Inflammatory macrophage treated with lipopolysaccharide for 4 hours (primary cell): ENCODE results near the gene ABI3.

Source experiments
- DNase-seq: peaks from one replicate; pipeline ENCODE4 v3.0.0-alpha.2; 2020

Gene ABI3

DNA sequence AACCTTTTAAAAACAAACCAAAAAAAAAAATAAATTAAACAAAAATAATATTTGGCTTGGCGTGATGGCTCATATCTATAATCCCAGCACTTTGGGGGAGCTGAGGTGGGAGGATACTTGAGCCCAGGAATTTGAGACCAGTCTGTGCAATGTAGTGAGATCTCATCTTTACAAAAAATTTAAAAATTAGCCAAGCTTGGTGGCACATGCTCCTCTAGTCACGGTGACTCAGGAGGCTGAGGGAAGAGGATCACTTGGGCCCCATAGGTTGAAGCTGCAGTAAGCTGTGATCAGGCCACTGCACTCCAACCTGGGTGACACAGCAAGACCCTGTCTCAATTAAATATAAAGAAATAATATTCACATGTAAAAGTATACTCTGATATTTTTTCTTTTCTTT lies 12.3 kb upstream of the ABI3 start:
- peak; percentile 73 for DNase-seq

DNA sequence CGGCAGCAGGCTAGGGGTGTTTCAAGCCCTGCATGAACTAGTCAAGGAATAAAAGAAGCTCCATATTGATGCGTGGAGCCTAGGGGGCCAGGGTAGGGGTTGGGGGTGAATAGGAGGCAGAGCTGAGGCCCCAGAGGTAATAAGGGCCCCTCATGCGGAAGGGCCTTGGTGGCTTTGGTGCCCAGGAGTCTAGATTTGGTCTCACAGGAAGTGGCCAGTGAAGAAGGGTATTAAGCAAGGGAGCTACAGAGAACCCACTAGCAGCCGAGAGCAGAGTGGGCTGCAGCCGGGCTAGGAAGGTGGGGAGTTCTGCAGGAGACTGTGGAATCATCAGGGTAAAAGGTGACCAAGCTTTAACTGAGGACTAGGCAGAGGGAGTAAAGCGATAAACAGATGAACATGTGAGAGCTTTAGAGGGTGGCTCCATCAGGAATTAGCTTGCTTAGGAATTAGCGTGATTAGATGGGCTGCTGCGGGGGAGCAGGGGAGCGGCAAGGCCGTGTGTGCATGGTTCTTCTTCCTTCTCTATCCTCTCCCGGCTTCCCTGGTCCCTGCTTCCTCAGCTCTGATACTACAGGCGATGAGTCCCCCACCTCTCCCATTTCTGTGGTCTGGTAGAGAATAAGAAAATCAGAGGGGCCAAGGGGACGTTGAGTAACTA lies 10.0 kb upstream of the ABI3 start:
- no peak for DNase-seq

DNA sequence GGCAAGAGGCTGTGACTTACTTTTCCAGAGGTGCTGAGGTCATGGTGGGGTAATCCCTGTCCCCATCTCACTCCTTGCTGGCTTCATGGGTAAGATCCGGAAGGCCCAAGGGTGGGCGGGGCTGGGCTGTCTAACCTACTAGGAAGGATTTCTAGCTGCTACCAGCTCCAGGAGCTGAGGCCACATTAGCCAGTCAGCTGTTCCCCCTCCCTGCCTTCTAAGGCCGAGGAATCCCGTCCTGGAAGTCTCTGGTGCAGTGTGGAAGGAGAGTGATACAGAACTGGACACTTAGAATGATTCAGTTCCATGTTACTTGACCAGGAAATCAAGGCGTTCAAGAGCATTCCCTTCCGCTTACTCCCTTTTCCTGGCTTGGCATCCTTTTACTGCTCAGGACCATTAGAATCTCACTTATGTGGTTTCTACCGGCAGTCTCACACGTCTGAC lies 9.0 kb upstream of the ABI3 start:
- no peak for DNase-seq

DNA sequence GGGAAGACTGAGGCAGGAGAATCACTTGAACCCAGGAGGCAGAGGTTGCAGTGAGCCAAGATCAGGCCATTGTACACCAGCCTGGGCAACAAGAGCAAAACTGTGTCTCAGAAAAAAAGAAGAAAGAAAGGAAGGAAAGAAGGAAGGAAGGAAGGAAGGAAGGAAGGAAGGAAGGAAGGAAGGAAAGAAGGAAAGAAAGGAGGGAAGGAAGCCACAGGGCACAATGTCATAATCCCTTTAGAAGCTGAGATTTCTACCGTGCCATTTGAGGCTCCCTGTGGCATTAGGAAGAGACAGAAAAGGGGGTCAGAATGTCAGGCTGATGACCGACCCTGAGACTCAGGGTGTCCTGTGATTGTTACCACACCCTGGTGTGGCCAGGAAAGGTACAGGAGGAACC lies 6.7 kb upstream of the ABI3 start:
- DNase-seq, result no peak

DNA sequence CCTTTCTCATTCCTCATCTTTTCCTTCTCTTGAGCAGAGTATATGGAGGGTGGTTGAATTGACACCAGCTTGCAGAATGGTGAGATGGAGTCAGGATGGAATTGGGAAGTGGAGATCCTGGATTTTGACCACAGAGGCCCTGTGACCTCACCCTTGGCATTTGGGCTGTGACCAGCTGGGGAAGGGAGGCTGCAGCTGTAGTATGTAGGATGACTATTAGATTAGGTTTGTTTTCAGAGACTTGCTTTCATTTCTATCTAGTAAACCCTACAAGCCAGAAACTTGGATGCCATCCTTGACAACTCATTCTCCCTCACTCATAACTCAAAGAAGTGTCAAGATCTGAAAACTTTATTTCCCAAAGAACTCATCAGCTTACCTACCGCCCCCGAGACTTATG lies 6.0 kb upstream of the ABI3 start:
- DNase-seq, result peak; percentile 36

DNA sequence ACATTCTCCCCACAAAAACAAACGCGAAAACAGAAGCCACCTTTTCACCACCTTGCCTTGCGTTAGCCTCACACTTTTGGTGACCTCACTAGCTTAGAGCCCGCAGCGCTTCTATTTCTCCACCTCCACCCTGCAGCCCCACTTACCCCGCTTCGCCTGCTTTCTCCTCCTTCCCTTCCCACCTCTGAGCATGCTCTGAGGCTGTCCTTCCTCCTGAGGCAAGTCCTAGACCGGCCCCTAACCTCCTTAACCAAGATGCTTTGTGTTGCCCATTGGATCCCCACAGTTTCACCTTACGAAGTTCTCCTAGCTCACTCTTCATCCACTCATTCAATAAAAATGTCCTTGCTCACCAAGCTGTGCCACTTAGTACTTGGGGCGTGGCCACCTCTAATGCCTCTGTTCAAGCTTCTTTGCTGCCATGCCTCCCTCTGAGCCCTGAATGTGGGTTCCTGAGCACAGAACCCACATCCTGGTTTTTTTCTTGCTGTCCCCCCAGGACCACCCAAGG lies 1.4 kb upstream of the ABI3 start:
- DNase-seq, result no peak

DNA sequence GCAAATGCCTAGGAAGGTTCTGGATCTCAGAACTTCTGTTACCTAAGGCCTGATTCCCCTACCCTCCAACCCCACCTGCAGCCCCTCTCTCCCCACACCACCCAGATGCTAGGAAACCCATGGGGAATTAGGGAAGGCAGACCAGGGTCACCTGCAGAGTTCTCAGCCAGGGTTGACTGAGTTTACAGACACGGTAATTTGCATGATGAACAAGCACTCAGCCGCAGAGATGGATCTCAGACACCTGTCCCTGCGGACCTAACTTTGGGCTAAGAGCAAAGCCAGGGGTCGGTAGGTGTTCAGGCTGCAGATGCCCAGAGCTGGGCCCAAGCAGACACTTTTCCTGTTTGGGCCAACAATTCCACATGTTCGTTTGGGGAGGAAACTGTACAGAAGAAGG lies 2.9 kb downstream of the ABI3 start:
- no peak for DNase-seq

DNA sequence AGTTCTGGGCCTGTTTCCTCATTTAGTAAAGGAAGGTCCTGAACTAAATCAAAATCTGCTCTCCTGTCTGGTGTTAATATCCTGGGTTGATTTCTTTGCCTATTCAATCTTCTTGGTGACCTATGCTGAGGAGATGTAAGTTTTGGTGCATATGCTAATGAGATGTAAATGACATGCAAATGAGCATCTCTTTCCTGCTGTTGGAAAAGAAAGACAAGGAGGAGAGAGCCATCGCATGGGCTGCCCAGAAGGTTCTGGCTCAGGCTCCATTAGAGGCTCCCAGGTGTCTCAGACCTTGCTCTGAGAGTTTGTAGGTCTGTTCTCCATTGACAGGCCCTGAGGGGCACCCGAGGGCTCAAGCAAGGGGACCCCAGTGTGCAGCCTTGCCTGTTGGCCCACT lies 3.3 kb downstream of the ABI3 start:
- no peak for DNase-seq

DNA sequence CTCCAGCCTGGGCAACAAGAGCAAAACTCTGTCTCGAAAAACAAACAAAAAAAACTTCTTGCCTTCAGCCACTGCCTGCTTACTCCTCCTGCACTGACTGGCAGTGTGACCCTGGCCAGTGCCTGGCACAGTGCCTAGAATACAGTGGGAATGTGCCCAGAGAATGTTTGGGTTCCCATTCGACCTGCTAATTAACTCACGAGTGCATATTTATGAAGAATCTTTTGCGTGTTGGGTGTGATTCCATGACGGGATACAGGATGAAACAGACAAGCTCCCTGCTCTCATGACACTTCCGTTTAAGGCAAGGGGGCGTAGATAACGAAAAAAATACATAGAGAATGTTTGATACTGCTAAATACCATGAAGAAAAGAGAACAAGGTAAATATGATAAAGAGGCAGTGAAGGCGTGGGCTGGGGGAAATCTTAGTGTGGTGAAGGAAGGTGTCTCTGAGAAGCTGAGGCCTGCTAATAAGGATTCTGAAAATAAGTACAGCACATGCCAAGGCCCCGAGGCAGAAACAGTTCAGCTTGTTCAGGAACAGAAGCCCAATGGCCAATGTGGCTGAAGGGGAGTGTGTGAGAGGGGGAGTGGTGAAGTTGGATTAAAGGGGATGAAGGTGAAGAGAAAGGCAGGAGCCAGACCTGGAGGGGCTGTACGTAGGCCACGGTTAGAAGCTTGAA lies 4.3 kb downstream of the ABI3 start:
- DNase-seq, result no peak

DNA sequence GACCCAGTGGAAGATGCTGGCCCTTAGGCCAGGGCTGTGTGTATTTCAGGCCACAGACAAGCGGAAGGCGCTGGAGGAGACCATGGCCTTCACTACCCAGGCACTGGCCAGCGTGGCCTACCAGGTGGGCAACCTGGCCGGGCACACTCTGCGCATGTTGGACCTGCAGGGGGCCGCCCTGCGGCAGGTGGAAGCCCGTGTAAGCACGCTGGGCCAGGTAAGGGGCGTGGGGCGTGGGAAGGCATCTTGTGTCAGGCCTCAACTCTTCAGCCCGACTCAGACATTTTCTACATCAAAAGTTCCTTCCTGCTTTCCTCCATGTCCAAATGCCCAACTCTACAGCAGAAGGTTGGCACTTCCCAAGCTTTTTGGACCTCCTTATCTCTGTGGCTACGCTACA lies 6.0 kb downstream of the ABI3 start:
- no peak for DNase-seq

DNA sequence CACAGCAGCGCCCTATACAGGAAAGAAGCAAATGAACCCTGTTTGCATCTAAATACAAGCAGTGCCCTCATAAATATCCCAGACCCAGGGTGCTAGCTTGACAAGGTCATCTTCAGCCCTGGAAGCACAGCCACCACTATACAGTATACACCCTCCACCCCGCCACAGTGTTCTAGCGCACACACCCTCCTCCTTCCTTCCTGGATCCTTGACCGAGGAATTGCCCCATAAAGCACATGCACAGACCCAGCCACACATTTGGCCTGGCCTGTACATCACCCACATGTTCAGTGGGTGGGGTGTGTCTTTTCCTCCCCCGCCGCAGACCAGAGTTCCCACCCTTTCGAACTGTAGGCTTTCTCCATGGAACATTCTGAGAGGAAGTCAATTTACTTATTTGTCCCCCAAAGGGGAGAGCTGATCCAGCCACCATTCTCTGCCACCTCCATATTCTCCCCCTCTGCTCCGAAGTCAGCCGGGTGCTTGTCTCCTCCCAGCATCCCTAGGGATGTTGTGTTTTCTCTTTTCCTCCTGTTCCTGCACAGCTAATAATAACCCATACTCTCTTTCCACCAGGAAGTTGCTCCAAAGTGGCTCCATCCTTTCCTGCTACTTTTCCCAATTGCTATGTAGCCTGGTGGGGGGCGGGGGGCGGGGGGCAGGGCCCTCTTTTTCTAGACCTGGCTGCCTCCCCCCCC lies 6.6 kb downstream of the ABI3 start:
- peak; percentile 82 for DNase-seq

DNA sequence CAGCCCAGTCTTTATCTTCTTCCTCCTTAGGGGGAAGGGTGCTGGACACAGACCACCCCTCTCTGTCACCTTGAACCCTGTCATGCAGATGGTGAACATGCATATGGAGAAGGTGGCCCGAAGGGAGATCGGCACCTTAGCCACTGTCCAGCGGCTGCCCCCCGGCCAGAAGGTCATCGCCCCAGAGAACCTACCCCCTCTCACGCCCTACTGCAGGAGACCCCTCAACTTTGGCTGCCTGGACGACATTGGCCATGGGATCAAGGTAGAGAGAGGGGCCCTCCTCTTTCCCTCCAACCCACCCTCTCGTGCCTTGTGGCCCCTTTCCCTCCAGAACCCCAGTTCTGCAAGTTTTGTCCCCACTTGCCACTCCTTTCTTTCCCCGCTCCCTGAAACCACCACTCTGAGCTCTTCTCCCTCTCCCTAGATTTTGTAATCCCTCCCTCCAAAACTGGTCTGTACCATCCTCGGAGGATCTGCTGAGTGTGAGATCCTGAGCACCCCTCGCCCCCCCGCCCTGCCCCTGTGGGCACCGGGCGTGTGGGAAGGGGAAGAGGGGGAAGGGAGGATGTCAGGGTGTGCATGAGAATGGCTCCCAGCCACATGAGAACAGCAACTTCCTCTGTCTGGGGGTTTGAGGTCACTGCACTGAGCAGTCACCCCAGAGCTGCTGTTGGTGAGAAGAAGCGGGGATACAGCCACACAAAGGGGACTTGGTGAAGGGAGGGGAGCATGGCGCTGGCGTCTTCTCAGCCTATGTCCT lies 7.3 kb downstream of the ABI3 start:
- peak; percentile 84 for DNase-seq

DNA sequence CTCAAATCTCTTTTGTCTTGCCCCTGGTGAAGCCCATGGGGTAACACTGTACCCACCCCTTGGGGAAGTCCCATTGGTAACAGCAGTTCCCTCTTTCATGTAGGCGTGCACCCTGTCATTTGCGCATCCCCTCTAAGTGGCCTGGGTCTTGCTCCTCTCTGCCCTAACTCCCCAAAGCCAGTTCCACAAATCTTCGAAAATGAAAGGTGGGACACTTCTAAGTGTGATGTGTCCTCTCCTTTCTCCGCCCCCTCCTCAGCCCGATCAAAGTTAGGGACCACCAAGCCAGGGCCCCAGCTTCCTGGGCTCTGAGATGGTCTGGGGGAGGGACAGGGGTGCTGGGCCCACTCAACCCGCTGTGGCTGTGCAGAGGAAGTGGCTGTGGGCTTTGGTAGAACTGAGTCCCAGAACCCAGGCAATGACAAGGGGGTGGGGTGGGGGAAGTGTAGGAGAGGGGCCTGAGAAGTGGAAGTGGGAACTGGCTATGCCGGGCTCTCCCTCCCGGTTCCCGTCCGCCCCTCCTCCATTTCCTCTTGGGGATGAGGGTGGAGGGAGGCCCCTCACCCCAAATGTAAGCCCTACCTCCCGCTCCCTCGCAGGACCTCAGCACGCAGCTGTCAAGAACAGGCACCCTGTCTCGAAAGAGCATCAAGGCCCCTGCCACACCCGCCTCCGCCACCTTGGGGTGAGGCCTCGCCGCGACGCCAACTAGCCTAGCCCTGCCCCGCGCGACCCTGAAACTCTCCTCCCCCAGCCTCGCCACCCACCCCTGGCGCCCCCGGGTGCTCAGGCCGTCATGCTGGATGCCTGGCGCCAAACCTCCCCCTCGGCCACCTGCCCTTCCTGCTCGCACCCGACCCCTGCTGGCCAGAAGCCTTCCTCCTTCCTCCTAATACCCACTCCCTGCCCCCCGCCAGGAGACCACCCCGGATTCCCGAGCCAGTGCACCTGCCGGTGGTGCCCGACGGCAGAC lies 8.7 kb downstream of the ABI3 start:
- peak; percentile 85 for DNase-seq

DNA sequence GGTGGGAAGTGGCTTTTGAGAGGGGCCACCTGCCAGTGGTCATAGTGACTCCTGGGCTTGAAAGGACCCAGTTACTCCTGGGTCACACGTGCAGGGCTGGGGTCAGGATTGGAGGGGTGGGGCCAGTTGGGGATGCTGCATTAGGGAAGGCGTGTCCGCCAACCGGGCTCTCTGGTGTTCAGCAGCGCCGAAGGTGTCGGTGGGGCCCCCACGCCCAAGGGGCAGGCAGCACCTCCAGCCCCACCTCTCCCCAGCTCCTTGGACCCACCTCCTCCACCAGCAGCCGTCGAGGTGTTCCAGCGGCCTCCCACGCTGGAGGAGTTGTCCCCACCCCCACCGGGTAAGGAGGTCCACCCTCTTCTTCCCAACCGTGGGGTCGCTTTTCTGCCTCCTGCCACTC lies 9.5 kb downstream of the ABI3 start:
- DNase-seq, result no peak

DNA sequence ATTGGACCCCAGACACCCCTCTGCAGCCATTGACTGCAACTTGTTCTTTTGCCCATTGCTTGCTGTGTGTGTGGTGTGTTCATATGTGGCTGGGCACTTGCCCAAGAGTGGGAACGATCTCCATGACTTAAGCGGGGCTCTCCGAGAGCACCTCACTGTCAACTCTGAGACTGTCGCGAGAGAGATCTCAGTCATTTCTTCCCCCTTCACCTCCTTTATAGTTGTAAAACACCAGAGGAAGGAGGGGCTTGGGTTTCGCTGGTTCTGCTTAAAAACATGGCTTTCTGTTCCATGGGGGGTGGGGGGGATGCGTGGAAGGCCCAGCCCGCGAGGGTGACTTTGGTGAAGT lies 12.6 kb downstream of the ABI3 start:
- DNase-seq, result no peak

DNA sequence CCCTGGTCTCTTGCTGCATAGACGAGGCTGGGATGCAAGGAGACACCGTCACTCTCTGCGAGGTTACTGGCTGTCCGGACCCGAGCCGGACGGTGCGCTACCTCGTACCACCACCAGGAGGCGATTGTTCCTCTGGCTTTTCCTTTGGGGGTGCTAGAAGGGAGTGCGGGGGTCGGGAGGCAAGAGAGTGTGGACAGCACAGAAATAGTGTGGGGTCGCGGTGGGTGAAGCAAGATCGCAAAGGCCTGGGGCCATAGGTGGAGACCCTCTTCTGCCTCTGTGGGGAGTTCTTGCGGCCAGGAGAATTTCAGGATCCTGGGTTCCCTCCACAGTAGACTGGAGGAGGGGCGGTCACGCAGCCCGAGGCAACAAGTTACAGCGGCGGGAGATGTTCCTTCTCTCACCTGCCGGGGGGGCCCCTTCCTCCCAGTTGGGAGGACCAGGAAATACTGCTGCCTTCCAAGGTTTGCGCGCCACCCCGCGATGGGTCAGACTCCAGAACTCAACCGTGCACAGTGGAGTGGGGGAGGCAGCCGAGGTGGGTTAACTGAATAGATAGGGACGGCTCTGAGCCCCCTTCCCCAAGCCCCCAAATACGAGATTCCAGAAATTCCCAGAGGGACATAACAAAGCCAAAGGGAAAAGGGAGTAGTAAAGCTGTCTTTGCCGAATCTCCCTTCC lies 13.2 kb downstream of the ABI3 start:
- DNase-seq, result peak; percentile 38

DNA sequence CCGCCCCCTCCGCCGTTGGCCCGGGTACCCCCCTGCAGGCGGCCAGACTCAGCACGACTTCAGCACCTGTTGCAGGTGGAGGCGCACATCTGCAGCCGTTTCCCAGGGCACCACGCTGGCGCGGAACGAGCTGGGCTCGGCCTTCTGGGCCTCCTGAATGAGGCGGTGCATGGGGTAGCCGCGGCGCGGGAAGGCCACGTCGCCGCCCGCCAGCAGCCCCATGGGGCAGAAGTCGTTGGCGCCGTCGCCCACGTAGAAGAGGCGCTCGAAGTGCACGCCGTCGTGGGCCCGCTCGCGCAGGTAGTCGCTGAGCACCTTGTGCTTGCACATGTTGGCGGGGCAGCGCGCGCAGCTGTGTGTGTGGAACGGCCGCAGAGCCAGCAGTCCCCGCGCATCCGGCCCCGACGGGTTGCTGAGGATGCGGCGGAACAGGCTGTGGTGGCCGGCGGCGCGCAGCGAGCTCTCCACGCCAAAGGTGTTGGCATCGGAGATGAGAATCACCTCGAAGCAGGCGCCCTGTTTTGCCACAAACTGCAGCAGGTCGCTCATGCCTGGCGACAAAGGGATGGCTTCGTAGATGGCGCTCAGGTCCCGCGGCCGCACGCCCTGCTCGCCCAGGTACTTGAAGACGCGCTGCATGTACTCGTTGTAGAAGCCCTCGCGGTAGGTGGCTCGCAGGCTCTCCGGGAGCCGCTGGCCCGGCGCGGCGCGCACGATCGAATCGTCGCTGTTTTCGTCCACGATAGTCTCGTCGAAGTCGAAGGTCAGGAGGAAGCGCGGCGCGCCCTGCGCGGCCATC lies 13.9 kb downstream of the ABI3 start:
- no peak for DNase-seq

DNA sequence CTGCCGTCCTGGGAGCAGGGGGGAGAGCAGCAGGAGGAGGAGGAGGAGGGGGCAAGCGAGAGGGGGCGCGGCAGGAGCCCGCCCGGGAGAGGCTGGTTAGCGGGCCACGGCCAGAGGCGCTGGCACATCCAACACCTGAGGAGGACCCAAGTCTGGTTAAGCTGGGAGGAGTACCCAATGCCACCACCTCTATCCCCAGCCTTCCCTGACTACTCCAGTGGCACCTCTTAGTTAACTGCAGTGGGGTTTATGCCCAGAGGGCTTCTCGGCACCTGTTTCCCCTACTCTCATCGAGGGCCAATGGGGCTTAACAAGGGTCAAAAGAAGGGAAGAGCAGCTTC lies 14.5 kb downstream of the ABI3 start:
- DNase-seq, result no peak

DNA sequence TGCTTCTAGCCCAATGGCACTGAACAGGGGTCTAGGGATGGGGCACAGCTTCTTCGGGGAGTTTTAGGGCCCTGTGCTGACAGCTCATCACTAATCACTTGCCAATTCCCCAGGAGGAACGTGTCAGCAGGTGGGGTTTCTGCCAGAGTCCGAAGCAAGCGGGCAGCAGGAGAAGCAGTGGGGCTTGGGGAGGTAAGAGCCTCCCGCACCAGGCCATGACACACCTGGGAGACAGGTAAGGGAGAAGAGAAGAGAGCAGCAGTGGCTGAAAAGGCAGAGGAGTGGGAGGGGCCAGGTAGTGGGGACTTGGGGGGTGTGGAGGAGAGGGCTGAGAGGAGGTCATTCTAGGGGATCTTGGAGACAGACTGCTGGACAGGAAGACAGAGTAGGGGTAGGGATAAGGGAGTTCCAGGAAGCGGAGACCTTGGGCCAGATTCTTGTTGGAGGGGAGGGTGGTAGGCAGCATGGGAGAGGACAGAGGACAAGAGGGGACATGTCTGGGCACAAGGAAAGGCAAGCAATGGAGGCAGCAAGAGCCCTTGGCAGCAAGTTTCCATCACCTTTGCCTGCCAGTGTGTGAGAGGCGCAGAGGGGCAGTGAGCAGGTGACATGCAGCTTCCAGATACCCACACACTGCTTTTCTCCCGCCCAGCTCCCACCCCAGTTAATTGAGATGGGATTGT lies 15.2 kb downstream of the ABI3 start:
- no peak for DNase-seq

DNA sequence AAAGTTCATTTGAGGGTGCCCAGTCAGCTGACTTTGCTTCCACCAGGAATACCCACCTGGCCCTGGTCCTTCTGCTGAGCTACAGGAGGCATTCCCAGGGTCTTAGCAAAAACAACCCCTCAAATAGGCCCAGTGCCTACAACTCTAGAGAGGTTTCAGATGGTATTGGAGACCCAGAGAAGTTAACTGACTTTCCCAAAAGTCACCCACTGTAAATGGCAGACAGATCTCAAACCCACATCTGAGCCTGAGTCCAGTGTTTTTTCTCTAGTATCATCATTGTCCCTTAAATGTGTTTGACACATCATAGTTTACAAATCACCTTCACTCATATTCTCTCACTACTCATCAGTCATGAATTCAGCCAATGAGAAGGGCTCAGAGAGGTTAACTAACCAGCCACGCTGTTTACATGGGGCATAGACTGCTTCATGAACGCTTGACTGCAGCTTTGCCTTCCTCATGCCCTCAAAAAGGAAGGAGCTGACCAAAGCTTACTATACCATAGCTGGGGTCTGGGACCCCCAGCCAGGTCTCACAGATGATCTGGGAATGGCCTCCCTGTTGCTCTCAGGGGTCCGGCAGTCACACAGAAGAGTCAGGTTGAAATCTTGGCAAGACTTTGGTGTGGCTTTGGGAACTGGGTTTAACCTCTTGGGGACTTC lies 16.4 kb downstream of the ABI3 start:
- DNase-seq, result no peak
